ENCODE results near the gene BTRC. TPM values are rescaled to one million over a fixed set of nuclear protein-coding genes. Genes with fewer than 3 reads are reported as not detected.
A peak's percentile ranks its signal among the peaks of the same experiment; 100 is the strongest.
"Not testable (repeated sequence)": the region's sequence is repeated elsewhere in the genome, so short reads cannot be mapped to it uniquely, and the experiment has no call there.

BTRC gene
- total RNA-seq: 3.3 TPM

DNA sequence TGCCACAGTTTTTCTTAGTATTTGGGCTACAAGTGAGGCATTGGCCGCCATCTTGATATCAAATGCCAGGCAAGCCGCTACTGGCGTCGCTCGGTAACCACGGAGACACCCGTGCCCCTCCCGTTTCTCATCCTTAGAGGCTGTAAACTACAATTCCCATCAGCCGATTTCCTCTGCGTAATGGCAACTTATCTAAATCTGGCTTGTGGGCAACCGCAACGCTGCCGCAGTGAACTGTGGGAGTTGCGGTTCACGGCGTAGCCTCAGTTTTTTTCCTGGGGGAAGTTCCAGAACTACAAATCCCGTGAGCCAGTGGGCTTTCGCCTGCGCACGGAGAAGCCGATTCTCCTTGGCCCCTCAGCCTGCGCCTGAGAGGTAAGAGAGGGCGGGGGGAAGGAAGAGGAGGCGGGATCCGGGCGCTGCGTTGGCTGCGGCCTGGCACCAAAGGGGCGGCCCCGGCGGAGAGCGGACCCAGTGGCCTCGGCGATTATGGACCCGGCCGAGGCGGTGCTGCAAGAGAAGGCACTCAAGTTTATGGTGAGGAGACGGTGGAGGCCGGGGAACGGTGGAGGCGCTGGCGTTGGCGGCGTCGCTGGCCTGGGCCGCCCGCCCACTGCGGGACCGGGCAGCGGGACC is at the start of gene BTRC:
Gene BTRC, plus strand, starts transcription at position 474 of the 636 bp plus-strand sequence. Its CDS starts 16 bp downstream, at position 490.
- Histone ChIP-seq H3K4me3 (ENCODE audit: low read length) (peak within 1 kb of the TSS; percentile 90), H3K9me3 (ENCODE audit: low read depth, low read length) (no peaks in the 10 kb centered on the region), H3K4me1 (ENCODE audit: insufficient read depth, low read length) (peaks cover 14% of the 10 kb centered on the region), H3K27me3 (ENCODE audit: insufficient read depth, low read length) (peaks cover 5% of the 10 kb centered on the region)

DNA sequence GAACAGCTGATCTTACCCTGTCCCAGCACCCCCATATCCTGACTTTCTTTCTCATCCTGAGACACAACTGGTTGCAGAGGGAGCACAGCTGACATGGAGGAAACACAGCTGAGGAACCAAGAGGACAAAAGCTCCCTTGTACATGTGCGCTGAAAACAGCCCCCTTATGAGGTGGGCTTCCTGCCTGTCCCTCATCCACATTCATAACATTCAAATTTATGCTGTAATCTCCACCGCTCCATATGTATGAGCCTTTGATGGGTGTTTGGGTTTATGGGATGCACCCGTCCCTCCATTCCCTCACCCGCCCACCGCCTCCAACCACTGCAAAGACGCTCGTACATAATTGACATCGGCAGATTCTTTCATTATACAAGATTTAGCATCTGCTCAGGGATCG is 49.6 kb upstream of the BTRC start:
- Histone ChIP-seq H3K4me3 (ENCODE audit: low read length) (no peak overlapping the region), H3K27me3 (ENCODE audit: insufficient read depth, low read length) (peaks cover 13% of the 10 kb centered on the region), H3K4me1 (ENCODE audit: insufficient read depth, low read length) (no peaks in the 10 kb centered on the region), H3K9me3 (ENCODE audit: low read depth, low read length) (no peaks in the 10 kb centered on the region)

DNA sequence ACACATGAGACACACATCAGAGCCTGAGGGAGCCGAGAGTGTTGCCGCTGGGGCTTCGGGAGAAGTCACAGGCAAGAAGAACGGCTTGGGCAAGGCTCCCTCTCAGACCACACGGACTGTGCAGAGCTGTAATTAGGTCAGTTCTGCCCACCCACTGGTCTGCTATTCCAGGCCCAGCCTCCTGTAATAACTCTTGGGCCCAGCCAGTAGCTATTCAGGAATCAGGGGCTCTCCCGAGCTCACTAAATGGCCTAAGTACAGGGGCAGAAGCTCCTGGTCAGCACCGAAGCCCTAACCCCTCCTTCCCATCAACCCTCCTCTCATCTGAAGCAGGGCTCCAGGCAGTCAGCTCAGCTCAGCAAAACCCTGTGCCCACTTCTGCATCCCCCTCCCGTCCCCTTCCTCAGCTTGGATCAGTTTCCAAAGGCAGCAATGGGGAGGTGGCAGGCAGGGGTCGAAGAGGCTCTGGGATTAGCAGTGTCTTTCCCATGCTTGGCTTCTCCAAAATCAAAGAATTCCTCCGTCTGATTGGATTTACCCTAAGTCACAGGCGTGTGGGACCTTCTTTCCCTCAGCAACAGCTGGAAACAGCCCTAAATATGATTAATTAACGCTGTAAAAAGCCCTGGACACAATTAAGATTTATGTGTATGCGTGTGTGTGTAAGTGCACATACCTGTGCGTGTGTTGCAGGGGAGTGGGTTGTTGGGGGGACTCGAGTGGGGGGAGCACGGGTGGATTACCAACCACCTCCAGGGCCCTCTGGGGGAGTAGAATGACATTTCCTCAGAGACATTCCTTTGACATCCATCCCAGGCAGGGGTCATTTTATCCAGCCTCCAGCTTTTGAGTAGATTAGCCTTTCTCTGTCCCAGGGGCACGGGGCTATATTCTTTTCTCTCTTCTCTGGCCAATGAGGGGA is 48.4 kb upstream of the BTRC start:
- Histone ChIP-seq H3K27me3 (ENCODE audit: insufficient read depth, low read length) (peaks cover 25% of the 10 kb centered on the region), H3K9me3 (ENCODE audit: low read depth, low read length) (no peaks in the 10 kb centered on the region), H3K4me1 (ENCODE audit: insufficient read depth, low read length) (no peaks in the 10 kb centered on the region), H3K4me3 (ENCODE audit: low read length) (no peak overlapping the region)

DNA sequence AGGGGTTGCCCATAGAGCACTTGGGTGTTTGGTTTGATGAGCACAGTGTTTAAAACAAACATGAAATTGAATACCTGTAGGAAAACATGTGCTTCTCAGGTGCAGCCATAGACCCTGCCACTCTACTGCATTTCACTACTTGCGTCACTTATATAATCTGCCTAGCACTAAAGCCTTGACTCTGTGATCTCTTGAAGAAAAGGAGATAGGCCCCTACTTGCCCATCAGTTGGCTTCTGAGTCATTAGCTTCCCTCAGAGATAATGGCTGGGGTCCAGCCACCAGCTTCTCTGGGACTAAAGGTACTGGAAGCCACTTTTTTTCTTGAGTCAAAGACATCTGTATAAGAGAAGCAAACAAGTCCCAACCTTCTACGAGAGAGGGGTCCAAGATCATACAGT is 45.9 kb upstream of the BTRC start:
- Histone ChIP-seq H3K4me3 (ENCODE audit: low read length) (no peak overlapping the region), H3K27me3 (ENCODE audit: insufficient read depth, low read length) (peaks cover 43% of the 10 kb centered on the region), H3K9me3 (ENCODE audit: low read depth, low read length) (no peaks in the 10 kb centered on the region), H3K4me1 (ENCODE audit: insufficient read depth, low read length) (no peaks in the 10 kb centered on the region)

DNA sequence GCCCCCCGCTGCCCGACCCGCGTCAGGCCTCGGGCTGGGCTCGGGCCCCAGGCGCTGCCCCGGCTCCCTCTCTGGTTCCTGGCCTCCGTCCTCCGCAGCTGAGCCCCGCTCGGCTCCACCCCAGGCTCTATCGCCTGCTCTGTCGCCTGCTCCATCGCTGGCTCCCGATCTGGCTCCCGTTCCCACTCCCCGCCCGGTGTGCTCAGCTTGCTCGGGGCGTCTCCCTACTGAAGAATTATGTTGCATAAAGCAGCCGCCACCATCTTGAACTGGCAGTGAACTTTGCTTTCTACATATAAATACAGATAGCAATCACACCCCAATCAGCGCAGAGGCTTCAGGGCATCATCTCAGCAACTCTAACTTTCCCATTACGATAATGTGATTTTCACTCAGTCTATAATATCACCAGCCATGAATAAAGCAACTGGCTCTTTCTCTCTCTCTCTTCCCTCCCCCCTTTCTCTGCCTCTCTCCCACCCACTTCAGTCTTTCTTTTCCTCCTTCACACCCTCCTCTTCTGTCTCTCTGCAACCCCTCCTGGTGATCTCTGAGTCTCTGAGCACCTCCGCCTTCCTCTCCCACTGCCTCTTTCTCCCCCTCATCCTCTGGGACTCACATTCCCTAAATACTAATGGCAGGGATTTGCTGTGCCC is 43.3 kb upstream of the BTRC start:
- peaks cover 47% of the 10 kb centered on the region for H3K27me3 ChIP-seq (ENCODE audit: insufficient read depth, low read length)
- H3K4me1 ChIP-seq (ENCODE audit: insufficient read depth, low read length): no peaks in the 10 kb centered on the region
- no peaks in the 10 kb centered on the region for H3K9me3 ChIP-seq (ENCODE audit: low read depth, low read length)
- no peak overlapping the region for H3K4me3 ChIP-seq (ENCODE audit: low read length)

DNA sequence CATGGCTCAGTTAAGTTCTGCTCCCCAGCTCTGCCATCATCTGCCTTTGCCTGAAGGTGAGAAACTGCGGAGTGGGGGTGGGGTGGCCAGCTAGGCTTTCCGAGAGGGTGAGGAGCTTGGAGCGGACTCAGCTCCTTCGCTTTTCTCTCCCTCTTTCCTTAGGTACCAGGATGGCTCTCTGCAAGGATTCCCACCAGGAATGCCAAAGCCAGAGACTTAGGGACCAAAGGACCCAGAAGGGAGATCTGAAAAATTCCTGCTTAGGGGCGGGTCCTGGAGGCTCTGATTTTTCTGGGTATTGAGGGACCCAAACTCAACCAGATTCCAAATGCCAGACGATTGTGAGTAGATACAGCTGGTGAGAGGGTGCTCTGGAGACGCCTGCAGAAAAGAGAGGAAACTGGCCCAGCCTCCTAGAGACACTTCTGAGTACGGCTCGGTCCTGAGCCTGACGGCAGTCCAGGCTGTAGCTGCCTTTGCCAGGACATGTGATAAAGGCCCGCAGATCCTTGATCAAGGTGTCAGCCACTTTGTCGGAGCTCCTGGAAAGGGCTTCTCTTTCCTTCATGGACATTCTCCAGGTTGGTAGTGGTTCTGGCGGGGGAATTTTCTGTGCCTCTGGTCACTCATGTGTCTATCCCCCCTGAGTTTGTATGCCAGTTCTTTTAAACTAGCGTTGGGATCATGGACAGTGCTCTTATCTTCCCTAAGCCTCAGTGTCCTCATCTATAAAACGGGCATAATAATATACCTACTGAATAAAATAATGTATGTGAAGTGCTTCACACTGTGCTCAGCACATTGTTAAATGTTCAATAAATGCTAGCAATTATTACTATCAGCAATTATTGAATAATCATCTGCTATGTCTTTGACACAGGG is 42.5 kb upstream of the BTRC start:
- Histone ChIP-seq H3K4me3 (ENCODE audit: low read length) (no peak overlapping the region), H3K4me1 (ENCODE audit: insufficient read depth, low read length) (no peaks in the 10 kb centered on the region), H3K9me3 (ENCODE audit: low read depth, low read length) (no peaks in the 10 kb centered on the region), H3K27me3 (ENCODE audit: insufficient read depth, low read length) (peaks cover 47% of the 10 kb centered on the region)

DNA sequence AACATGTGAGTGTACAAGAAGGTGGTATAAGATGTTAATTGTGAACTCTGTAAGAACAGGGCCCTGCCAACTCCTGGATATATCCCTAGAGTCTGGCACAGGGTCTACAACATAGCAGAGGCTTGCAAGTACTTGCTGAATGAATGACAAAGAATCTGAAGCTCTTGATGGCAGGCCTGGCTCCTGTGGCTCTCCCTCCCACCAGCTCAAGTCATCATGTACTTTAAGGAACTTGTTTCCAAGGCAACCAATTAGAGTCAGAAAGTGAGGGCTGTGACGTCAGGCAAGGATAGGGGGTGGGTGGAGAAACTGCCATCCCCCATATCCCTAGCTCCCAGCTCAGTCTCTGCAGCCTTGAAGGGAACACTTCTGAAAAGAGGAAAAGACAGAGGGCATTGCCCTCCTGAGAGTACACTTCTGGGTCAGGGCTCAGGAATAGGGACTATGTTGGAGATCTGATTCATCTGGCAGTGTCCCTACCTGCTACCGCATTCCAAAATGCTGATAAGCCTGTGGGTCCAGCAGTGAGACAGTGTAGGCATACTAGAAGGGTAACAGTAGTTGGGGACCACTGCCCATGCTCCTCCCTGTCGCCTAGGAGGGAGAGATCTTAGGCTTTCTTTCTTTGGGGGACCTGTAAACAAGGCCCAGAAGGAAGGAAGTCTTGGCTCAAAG is 34.6 kb upstream of the BTRC start:
- no peaks in the 10 kb centered on the region for H3K9me3 ChIP-seq (ENCODE audit: low read depth, low read length)
- H3K27me3 ChIP-seq (ENCODE audit: insufficient read depth, low read length): no peaks in the 10 kb centered on the region
- H3K4me3 ChIP-seq (ENCODE audit: low read length): no peak overlapping the region
- no peaks in the 10 kb centered on the region for H3K4me1 ChIP-seq (ENCODE audit: insufficient read depth, low read length)

DNA sequence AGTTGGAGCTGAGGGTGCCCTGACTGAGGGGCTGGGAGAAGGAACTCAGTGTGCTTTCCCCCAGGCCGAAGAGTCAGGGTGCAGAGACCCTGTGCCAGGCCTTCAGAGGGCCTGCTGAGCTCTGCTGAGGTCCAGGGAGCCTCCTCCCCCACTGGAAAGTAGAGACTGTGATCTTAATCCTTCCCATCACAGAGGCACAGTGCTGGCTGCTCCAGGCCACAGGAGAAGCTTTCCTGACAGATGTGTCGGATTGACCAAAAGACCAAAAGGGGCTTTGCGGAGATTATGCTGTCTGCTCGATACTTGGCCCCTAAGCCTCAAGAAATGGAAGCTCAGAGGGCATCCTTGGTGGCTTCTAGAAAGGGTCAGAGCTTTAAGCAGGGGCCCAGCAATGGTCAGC is 32.9 kb upstream of the BTRC start:
- Histone ChIP-seq H3K27me3 (ENCODE audit: insufficient read depth, low read length) (peaks cover 4% of the 10 kb centered on the region), H3K4me1 (ENCODE audit: insufficient read depth, low read length) (no peaks in the 10 kb centered on the region), H3K9me3 (ENCODE audit: low read depth, low read length) (no peaks in the 10 kb centered on the region), H3K4me3 (ENCODE audit: low read length) (no peak overlapping the region)

DNA sequence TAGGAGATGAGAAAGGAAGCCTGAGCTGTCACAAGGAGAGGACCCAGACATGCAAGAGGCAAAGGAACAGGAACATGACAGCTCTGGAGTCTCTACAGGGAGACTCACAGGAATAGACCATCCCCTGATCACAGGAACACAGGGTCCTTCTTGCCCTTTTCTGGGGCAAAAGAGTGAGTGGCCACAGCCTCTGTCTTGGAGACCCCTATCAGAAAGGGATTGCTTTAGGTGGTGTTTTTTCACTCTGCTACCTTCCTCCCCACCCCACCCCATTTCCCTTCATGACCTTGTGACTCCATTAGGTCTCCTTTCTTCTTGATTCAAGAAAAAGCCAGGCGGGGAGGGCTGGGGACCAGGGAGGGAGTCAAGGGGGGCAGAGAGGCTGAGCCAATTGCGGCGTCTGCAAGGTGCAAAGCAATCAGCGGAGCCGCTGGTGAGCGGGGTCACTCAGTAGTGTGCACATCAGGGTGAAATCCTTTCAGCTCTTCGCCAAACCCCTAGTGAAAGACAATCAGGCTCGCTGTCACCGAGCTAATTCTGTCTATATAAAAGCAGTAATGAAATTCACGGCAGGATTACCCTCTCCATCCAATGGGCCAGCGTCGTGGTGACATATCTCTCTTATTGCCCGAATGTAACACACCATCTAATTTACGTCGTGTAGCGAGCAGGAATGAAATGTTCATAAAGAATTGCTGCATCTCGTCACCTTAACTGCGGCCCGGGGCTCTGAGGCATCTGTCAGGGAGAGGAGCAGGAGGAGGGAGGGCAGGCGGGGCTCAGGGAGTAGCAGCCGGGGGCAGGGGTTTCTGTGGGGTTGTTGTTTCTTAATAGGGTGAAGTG is 31.5 kb upstream of the BTRC start:
- Histone ChIP-seq H3K27me3 (ENCODE audit: insufficient read depth, low read length) (peaks cover 6% of the 10 kb centered on the region), H3K4me1 (ENCODE audit: insufficient read depth, low read length) (no peaks in the 10 kb centered on the region), H3K9me3 (ENCODE audit: low read depth, low read length) (no peaks in the 10 kb centered on the region)

DNA sequence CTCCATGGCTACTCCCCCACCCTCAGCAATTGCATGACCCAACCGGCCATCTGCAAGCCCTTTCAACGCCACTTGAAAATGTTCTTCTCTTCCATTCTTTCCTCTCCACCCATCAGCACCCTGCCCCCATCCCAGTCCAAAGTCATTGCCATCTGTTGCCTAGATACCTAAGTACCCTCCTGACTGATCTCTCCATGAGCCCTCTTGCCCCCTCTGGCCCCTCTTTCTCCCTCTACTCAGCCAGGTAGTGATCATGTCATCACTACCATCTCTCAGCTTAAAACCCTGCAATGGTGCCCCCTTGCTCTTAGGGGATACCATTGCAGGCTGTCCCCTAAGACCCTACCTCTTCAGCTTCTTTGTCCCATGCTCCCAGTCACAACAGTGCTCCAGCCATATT is 30.5 kb upstream of the BTRC start:
- Histone ChIP-seq H3K4me1 (ENCODE audit: insufficient read depth, low read length) (no peaks in the 10 kb centered on the region), H3K27me3 (ENCODE audit: insufficient read depth, low read length) (peaks cover 6% of the 10 kb centered on the region), H3K4me3 (ENCODE audit: low read length) (no peak overlapping the region), H3K9me3 (ENCODE audit: low read depth, low read length) (no peaks in the 10 kb centered on the region)

More for the DNA sequence above, 31.5 kb upstream of the BTRC start:
- H3K4me3 ChIP-seq (ENCODE audit: low read length): no peak overlapping the region

DNA sequence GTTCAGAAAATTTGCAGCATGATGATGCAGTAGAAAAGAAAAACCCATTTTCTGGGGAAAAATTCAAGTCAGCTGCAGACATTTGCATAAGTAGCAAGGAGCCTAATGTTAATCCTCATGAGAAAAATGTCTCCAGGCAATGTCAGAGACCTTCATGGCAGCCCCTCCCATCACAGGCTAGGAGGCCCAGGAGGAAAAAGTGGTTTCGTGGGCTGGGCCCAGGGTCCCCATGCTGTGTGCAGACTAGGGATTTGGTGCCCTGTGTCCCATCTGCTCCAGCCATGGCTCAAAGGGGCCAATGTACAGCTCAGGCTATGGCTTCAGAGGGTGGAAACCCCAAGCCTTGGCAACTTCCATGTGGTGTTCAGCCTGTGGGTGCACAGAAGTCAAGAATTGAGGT is 26.5 kb upstream of the BTRC start:
- not testable (repeated sequence) for H3K9me3 ChIP-seq (ENCODE audit: low read depth, low read length); H3K4me3 ChIP-seq (ENCODE audit: low read length); H3K27me3 ChIP-seq (ENCODE audit: insufficient read depth, low read length); H3K4me1 ChIP-seq (ENCODE audit: insufficient read depth, low read length)

DNA sequence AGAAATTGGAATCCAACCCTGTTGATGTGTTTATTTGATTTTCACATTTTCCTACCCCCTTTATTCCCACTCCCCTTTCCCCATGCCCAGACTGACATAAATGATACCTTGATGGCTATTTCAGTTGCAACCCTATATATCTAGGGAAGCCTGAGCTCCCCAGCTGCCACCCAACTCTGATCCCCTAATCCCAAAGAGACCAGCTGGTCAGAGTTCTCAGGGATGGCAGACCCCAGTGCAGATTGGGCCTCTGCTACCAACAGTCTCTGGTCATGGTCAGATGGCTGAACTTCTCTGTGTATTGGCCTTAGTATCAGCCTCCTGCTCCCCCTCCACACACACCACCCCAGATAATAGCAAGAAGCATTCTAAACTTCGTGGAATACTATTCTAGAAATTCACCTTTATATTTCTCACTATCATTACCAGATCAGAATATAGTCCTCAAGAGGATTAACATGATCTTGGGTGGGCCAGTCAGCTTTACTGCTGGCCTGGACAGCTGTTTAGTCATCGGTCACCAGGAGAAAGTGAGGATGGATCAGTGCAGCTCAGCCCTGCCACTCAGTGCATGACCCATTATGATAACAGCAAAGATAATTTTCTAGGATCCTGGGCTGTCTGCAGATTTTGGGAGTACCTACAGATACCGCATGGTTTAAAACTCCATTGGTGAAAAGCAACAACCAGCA is 24.5 kb upstream of the BTRC start:
- no peaks in the 10 kb centered on the region for H3K4me1 ChIP-seq (ENCODE audit: insufficient read depth, low read length)
- no peak overlapping the region for H3K4me3 ChIP-seq (ENCODE audit: low read length)
- peaks cover 6% of the 10 kb centered on the region for H3K27me3 ChIP-seq (ENCODE audit: insufficient read depth, low read length)
- H3K9me3 ChIP-seq (ENCODE audit: low read depth, low read length): no peaks in the 10 kb centered on the region

DNA sequence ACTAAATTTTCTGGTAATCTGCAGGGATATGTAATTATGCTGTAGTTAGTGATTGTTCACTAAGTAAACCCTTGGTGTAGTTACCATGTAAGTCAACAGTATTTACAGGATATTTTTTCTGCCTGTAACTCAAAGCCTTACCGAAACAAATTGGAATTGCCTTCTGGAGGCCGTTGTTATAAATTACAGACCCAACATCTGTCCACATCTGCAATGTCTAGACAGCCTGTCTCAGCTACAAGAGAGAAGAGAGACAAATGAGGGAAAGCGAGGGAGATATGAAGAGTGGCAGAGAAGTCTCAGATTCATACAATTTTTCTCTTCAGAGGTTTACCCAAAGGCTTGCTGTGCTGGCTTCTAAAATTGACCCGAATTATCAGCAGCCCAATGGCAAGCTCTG is 23.7 kb upstream of the BTRC start:
- peaks cover 6% of the 10 kb centered on the region for H3K27me3 ChIP-seq (ENCODE audit: insufficient read depth, low read length)
- H3K4me3 ChIP-seq (ENCODE audit: low read length): no peak overlapping the region
- no peaks in the 10 kb centered on the region for H3K4me1 ChIP-seq (ENCODE audit: insufficient read depth, low read length)
- H3K9me3 ChIP-seq (ENCODE audit: low read depth, low read length): no peaks in the 10 kb centered on the region

Measured in mononuclear cell (primary cell).